GM18511 (cell line): Measurements from ENCODE around the gene EID2B.

Source experiments
- ATAC-seq: cut with Tn5 transposase; IDR thresholded peaks from one replicate; pipeline ENCODE4 v1.9.1; 2021; ENCODE audit warnings: mild to moderate bottlenecking, moderate library complexity; ENCODE audit not compliant: unreplicated experiment

EID2B gene

DNA sequence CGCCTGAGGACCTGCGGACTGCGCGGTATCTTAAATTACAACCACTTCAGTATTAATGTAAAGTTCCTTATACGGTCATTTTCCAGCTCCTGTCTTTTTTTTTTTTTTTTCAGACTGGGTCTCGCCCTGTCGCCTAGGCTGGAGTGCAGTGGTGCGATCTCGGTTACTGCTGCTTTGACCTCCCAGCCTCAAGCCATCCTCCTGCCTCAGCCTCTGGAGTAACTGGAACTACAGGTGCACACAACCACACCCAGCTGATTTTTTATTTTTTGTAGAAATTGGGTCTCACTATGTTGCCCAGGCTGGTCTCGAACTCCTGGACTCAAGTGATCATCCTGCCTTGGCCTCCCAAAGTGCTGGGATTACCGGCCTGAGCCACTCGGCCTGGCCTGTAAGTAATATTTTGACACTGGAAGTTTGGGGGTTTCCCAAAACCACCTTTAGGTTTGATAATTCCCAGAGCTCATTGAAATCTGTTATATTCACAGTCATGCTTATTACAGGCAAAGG lies 406 bp upstream of the EID2B start:
- ATAC-seq: no peak

- ATAC-seq: no peak
Measured at GRCh38 chr19:39531834-39532232, 819 bp downstream of the EID2B start.

- ATAC-seq: no peak
Measured at GRCh38 chr19:39525205-39525604, 7.4 kb downstream of the EID2B start.

DNA sequence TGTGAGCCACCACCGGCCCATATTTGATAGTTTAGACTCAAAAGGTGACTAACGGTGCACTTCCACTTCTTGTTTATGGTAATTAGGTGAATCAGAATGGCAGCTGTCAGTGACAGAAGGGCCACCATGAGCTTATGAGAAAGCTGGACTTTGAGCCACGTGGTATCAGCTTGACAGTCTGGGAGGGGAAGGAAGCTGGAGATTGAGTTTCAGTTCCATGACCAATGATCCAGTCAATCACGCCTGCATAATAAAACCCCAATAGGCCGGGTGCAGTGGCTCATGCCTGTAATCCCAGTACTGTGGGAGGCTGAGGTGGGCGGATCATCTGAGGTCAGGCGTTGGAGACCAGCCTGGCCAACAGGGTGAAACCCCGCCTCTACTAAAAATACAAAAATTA lies 8.2 kb downstream of the EID2B start:
- no peak for ATAC-seq

DNA sequence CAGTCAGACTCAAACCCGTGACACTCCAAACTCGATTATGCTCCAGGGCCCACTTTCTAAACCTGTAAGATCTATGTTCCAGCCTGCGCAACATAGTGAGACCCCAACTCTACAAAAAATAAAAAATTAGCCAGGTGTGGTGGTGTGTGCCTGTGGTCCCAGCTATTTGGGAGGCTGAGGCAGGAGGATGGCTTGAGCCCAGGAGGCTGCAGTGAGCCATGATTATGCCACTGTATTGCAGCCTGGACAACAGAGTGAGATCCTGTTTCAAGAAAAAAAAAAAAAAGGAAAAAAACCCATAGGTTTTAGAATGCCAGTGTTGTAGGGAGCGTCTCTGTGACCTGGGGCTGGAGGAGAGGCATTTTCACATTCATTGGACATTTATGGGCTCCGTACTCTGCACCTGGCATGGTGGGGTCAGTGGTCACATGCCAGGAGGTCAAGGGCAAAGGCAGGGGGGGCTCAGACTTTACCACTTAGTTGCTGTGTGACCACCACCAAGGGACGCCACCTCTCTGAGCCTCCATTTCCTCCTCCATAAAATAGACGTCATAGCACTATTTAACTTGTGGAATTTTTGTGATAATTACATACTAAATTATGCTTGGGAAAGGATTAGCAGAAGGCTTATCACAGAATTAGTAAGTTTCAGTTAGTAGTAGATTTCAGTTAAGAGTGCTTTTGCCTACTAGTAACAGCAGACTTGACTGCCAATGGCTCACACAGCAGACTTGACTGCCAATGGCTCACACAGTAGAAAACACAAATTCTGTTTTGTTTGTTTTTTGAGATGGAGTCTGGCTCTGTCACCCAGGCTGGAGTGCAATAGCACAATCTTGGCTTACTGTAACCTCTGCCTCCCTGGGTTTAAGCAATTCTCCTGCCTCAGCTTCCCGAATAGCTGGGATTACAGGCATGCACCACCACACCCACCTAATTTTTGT lies 11.8 kb downstream of the EID2B start:
- no peak for ATAC-seq

DNA sequence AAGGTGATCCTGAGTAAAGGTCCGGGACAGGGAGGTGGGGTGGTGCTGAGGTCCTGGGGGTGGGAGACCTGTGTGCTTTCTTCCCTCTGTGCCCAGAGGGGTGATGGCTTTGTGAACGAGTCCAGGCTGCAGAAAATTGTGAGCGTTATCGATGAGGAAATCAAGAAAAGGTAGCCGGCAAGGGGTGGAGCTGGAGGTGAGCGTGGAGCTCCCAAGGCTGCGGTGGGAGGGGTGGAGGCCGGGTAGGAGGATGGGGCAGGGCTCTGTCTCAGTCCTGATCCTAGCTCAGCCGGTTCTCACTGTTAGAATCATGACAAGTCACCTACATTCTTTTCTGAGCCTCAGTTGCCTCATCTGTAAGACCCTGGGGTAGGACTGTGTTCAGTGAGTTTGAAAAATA lies 13.7 kb downstream of the EID2B start:
- ATAC-seq: no peak

GRCh38 chr19:39518458-39518857 lies 14.2 kb downstream of the EID2B start:
- no peak for ATAC-seq

DNA sequence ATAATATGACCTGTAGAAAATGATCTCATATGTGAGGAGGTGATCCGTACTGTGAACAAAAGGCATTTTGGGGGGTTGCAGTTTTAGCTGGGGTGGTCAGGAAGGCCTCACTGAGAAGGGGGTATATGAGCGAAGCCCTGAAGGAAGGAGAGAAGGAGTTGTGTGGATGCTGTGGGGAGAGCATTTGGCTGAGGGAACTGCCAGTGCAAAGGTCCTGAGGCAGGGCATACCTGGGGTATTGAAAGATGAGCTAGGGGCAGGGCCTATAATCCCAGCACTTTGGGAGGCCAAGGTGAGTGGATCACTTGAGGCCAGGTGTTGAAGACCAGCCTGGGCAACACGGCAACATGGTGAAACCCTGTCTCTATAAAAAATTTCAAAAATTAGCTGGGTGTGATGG lies 15.2 kb downstream of the EID2B start:
- no peak for ATAC-seq

DNA sequence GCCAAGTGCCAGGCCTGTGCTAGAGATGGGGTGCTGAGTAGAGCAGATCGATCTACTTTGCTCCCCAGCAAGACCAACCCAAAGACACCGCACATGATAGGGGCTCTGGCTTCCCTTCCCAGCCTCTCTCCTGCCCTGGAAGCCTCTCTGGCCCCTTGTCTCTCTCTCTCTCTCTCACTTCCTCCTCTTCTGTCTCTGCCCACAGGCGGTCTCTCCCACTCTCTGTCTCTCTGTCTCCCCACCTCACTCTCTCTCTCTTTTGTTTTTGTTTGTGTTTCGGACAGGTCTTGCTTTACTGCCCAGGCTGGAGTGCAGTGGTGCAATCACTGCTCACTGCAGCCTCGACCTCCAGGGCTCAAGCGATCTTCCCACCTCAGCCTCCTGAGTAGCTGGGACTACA lies 16.4 kb downstream of the EID2B start:
- ATAC-seq: no peak

DNA sequence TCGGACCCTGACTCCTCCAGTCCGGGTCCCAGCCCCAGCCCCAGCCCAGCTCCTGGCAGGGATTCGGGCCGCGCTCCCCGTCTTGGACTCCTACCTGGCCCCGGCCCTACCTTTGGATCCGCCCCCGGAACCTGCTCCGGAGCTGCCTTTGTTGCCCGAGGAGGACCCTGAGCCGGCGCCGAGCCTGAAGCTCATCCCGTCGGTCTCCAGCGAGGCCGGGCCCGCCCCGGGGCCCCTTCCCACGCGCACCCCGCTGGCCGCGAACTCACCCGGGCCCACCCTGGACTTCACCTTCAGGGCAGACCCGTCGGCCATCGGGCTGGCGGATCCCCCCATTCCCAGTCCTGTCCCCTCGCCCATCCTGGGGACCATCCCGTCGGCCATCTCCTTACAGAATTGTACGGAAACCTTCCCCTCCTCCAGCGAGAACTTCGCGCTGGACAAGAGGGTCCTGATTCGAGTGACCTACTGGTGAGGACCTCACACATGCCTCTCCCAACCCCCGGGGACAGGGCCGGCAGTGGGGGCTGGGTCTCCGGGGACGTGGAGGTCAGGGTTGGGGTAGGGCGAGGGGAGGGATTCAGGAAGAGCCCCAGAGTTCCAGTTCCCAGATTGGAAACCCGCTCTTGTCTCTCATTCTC lies 17.0 kb downstream of the EID2B start:
- ATAC-seq: no peak

DNA sequence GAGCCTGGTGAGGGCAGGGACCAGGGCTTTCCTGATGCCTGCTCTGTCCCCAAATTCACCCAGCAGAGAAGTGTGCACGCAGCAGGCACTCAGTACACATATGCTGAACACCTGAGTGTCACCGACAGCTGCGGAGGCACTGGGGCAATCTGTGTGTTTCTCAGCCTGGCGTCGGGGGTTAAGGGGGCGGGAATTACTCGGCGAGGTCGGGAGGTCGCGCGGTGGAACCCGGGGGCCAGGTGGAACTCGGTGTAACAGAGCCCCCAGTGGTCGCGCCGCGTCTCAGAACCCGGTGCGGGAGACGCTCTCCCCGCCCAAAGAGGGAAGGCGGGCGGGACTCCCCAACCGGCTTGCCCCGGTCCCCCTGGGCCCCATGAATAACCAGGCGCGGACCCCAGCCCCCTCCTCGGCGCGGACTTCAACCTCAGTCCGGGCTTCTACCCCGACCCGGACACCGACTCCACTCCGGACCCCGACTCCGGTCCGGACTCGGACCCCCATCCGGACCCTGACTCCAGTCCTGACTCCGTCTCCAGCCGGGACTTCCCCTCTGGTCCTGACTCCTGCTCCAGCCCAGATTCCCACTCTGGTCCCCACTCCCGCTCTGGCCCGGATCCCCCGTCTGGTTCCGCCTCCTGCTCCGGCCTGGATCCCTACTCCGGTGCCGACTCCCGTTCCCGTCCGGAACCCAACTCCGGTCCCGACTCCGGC lies 17.7 kb downstream of the EID2B start, which contains the start of gene SELENOV:
TSS of gene SELENOV (plus strand) at position 300 of the 711 bp plus-strand sequence. CDS start at position 374, 74 bp downstream.
- no peak for ATAC-seq

- ATAC-seq: no peak
Measured at GRCh38 chr19:39512988-39513387, 19.7 kb downstream of the EID2B start.

DNA sequence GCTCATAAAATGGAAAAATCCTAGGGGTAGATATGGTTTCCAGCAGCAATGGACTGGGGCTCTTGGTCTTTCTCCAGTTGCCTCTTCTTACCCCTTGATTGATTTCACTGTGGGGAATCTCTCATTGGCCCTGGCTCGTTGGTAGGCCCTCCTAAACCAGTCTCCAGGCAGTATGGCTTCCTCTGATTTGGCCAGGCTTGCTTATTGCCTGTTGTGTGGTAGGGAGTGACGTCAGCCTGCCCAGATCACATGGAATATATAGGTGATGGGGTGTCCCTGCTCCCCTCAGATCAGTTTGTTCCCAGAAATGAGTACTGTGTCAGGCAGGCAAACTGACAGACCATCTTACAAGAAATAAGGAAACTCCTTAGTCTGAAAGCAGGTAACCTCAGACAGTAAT lies 23.4 kb downstream of the EID2B start:
- no peak for ATAC-seq

GRCh38 chr19:39508629-39509028 lies 24.0 kb downstream of the EID2B start:
- ATAC-seq: no peak

DNA sequence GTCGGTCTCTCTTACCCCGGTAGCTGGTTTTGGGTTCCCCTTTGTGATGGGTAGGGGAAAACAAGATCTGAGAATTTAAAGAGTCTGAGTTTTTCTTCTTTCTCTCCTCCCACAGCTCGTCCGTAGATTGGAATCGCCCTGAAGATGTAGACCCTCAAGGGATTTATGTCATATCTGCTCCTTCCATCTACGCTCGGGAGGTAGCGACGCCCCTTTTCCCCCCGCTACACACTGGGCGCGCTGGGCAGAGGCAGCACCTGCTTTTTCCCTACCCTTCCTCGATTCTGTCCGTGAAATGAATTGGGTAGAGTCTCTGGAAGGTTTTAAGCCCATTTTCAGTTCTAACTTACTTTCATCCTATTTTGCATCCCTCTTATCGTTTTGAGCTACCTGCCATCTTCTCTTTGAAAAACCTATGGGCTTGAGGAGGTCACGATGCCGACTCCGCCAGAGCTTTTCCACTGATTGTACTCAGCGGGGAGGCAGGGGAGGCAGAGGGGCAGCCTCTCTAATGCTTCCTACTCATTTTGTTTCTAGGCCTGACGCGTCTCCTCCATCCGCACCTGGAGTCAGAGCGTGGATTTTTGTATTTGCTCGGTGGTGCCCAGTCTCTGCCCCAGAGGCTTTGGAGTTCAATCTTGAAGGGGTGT lies 24.8 kb downstream of the EID2B start:
- ATAC-seq: no peak

DNA sequence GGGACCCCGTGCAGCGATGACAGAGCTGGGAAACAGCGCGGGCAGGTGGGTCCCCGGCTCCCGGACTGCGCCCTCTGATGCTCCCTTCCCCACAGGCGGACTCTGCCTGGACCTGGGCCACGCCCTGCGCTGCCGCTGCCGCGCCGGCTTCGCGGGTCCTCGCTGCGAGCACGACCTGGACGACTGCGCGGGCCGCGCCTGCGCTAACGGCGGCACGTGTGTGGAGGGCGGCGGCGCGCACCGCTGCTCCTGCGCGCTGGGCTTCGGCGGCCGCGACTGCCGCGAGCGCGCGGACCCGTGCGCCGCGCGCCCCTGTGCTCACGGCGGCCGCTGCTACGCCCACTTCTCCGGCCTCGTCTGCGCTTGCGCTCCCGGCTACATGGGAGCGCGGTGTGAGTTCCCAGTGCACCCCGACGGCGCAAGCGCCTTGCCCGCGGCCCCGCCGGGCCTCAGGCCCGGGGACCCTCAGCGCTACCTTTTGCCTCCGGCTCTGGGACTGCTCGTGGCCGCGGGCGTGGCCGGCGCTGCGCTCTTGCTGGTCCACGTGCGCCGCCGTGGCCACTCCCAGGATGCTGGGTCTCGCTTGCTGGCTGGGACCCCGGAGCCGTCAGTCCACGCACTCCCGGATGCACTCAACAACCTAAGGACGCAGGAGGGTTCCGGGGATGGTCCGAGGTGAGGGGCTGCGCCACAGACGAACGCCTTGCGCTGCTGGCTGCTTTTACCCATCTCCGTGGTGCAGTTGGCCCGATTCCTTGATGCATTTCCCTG lies 25.5 kb downstream of the EID2B start:
- ATAC-seq: no peak

- no peak for ATAC-seq
Measured at GRCh38 chr19:39506598-39506943, 26.1 kb downstream of the EID2B start.

DNA sequence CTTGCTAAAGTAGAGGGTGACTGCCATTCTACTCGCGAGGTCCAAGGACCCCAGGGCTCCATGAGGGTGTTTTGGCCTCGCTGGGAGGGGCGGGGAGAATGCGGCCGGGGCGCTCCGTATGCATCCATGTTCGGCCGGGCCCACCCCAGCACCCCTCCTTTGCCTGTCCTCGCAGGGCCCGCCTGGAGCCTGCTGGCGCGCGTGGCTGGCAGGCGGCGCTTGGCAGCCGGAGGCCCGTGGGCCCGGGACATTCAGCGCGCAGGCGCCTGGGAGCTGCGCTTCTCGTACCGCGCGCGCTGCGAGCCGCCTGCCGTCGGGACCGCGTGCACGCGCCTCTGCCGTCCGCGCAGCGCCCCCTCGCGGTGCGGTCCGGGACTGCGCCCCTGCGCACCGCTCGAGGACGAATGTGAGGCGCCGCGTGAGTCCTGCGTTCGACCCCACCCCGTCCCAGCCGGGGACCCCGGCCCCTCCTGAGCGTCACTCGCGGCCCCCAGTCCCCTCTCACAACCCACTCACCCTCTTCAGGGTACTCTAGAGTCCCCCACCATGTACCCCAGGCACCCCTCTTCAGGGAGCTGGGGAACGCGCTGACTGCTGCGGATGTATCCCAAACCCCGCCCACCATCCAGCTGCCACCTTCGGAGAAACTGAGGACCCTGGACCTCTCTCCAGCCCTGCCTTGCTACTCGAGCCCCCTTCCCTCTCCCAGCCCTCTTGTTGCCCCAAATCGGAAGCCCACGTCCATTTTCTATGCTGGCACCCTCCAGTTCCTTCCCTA lies 29.8 kb downstream of the EID2B start:
- ATAC-seq: no peak

DNA sequence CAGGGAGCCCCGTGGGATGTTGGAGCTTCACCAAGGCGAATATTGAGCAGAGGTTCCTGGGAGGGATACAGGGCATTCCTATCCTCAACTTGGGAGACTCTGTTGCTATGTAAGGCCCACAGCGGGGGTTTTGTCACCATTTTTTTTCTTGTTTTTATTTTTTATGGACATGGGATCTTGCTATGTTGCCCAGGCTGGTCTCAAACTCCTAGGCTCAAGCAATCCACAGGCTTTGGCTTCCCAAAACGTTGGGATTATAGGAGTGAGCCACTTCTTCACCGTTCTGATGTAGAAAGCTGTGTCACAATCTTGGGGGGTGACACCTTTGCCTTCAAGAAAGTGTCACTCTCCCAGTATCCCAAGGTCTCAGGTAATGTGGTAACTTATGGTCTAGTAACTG lies 31.3 kb downstream of the EID2B start:
- no peak for ATAC-seq
